GM21723 (cell line): ENCODE measurements around the gene EPB41L1.
"Not testable (repeated sequence)": the region's sequence is repeated elsewhere in the genome, so short reads cannot be mapped to it uniquely, and the experiment has no call there.

ENCODE experiments used
- ATAC-seq: cut with Tn5 transposase; IDR thresholded peaks from one replicate; pipeline ENCODE4 v1.9.1; 2021; ENCODE audit warnings: mild to moderate bottlenecking, moderate library complexity; ENCODE audit not compliant: unreplicated experiment

EPB41L1 gene

GRCh38 chr20:36125097-36125496 is 29.4 kb upstream of the EPB41L1 start:
- no peak for ATAC-seq

GRCh38 chr20:36126836-36127527 is 27.6 kb upstream of the EPB41L1 start:
- ATAC-seq: no peak

- no peak for ATAC-seq
Observed at GRCh38 chr20:36128463-36129159, 25.9 kb upstream of the EPB41L1 start.

GRCh38 chr20:36129160-36129543 is 25.4 kb upstream of the EPB41L1 start:
- ATAC-seq: no peak

- ATAC-seq: no peak
Observed at GRCh38 chr20:36130390-36130789, 24.1 kb upstream of the EPB41L1 start.

- no peak for ATAC-seq
Observed at GRCh38 chr20:36132802-36133211, 21.7 kb upstream of the EPB41L1 start.

GRCh38 chr20:36133821-36134220 is 20.7 kb upstream of the EPB41L1 start:
- ATAC-seq: no peak

- ATAC-seq: no peak
Observed at GRCh38 chr20:36135159-36135558, 19.4 kb upstream of the EPB41L1 start.

- no peak for ATAC-seq
Observed at GRCh38 chr20:36135821-36136220, 18.7 kb upstream of the EPB41L1 start.

GRCh38 chr20:36137313-36137712 is 17.2 kb upstream of the EPB41L1 start:
- not testable (repeated sequence) for ATAC-seq

GRCh38 chr20:36141310-36141709 is 13.2 kb upstream of the EPB41L1 start:
- ATAC-seq: no peak

- no peak for ATAC-seq
Observed at GRCh38 chr20:36144336-36144735, 10.2 kb upstream of the EPB41L1 start.

- ATAC-seq: no peak
Observed at GRCh38 chr20:36145877-36146707, 8.4 kb upstream of the EPB41L1 start.

- ATAC-seq: no peak
Observed at GRCh38 chr20:36147690-36148089, 6.8 kb upstream of the EPB41L1 start.

- ATAC-seq: no peak
Observed at GRCh38 chr20:36148439-36148838, 6.1 kb upstream of the EPB41L1 start.

GRCh38 chr20:36149012-36149411 is 5.5 kb upstream of the EPB41L1 start:
- no peak for ATAC-seq

GRCh38 chr20:36149469-36149868 is 5.1 kb upstream of the EPB41L1 start:
- ATAC-seq: no peak

- no peak for ATAC-seq
Observed at GRCh38 chr20:36150489-36150846, 4.1 kb upstream of the EPB41L1 start.

- no peak for ATAC-seq
Observed at GRCh38 chr20:36150847-36151539, 3.5 kb upstream of the EPB41L1 start.

GRCh38 chr20:36152261-36152660 is 2.3 kb upstream of the EPB41L1 start:
- no peak for ATAC-seq

GRCh38 chr20:36153204-36153603 is 1.3 kb upstream of the EPB41L1 start:
- no peak for ATAC-seq
